T-helper 9 cell (primary cell): ENCODE data around the gene NPY.

ENCODE experiments used
- DNase-seq: peaks from one replicate; pipeline ENCODE4 v3.0.0-alpha.2; 2020

The NPY gene

GRCh38 chr7:24316340-24316739, 32.4 kb downstream of the NPY start:
- no peak for DNase-seq

- DNase-seq: no peak
These were observed 34.3 kb downstream of the NPY start for GRCh38 chr7:24318326-24318725.

- DNase-seq: no peak
These were observed 35.2 kb downstream of the NPY start for GRCh38 chr7:24319209-24319608.

- no peak for DNase-seq
These were observed 40.0 kb downstream of the NPY start for GRCh38 chr7:24323961-24324480.

- no peak for DNase-seq
These were observed 41.7 kb downstream of the NPY start for GRCh38 chr7:24325708-24326107.

GRCh38 chr7:24328050-24328449, 44.1 kb downstream of the NPY start:
- DNase-seq: no peak

- DNase-seq: no peak
These were observed 44.9 kb downstream of the NPY start for GRCh38 chr7:24328894-24329293.

- no peak for DNase-seq
These were observed 50.0 kb downstream of the NPY start for GRCh38 chr7:24334012-24334411.

- no peak for DNase-seq
These were observed 50.6 kb downstream of the NPY start for GRCh38 chr7:24334627-24335026.

GRCh38 chr7:24336461-24336860, 52.5 kb downstream of the NPY start:
- DNase-seq: no peak

GRCh38 chr7:24337180-24337579, 53.2 kb downstream of the NPY start:
- DNase-seq: no peak

- no peak for DNase-seq
These were observed 55.6 kb downstream of the NPY start for GRCh38 chr7:24339575-24339974.

- no peak for DNase-seq
These were observed 56.7 kb downstream of the NPY start for GRCh38 chr7:24340727-24341126.
